ENCODE results near the gene UBASH3B. TPM values are rescaled to one million over a fixed set of nuclear protein-coding genes. Genes with fewer than 3 reads are reported as not detected.

The UBASH3B gene
- total RNA-seq, 2 experiments from 2014 or later: 54.7 to 73.0 TPM

DNA sequence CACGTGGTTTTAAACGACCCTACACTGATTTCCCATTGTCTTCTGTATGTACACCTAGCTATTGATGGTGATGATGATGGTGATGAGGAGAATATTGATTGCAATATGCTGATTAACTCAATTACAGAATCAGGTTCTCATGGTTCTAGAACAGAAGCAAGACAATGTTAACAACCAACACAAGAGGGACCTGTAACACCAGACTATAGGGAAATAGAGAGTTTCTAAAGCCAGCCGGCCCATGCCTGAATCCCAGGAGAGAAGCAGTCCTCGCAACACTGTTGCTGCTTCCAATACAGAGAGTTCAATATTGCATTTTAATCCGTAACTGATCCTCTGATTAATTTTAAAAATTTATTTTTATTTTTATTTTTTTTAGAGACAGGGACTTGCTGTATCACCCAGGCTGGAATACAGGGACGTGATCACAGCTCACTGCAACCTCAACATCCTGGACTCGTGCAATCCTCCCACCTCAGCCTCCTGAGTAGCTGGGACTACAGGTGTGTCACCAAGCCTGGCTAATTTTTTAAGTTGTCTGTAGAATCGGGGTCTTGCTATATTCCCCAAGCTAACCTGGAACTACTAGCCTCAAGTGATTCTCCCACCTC is 22.2 kb upstream of the UBASH3B start:
- DNase-seq (ENCODE audit: low spot score): peak; percentile 79

DNA sequence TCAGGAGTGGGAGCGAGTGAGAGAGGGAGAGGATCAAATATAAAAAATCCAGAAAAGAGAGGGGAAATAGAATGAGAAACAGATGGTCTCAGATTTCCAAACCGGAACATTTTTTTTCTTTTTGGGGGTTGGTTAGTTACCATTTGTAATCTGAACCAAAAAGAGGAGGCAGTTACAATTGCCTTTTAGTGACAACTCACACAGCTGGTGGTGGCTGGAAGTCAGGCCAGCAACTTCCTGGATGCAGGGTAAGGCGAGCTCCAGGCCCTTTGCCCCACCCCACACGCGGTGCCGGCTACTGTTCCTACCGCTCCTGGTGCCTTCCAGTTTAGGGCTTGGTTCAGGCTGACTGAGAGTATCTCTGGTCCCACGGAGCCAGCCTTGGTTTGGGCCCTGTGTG is 21.0 kb upstream of the UBASH3B start:
- TF ChIP-seq, protein P1, sequence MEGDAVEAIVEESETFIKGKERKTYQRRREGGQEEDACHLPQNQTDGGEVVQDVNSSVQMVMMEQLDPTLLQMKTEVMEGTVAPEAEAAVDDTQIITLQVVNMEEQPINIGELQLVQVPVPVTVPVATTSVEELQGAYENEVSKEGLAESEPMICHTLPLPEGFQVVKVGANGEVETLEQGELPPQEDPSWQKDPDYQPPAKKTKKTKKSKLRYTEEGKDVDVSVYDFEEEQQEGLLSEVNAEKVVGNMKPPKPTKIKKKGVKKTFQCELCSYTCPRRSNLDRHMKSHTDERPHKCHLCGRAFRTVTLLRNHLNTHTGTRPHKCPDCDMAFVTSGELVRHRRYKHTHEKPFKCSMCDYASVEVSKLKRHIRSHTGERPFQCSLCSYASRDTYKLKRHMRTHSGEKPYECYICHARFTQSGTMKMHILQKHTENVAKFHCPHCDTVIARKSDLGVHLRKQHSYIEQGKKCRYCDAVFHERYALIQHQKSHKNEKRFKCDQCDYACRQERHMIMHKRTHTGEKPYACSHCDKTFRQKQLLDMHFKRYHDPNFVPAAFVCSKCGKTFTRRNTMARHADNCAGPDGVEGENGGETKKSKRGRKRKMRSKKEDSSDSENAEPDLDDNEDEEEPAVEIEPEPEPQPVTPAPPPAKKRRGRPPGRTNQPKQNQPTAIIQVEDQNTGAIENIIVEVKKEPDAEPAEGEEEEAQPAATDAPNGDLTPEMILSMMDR (conservative IDR thresholded peaks at IDR 0.05; ENCODE audit: low read length): no peak
- no peak for TF ChIP-seq EZH2phosphoT487 (IDR thresholded peaks at IDR 0.05; ENCODE audit: borderline replicate concordance, low read depth, low read length)
- BruUV-seq (replicated peaks): no TSS peak
- H3K9me3 ChIP-seq (ENCODE audit: low read length): no peaks in the 10 kb centered on the region
- DNase-seq (ENCODE audit: low spot score): peak; percentile 43
- no peak overlapping the region for H3K4me3 ChIP-seq (ENCODE audit: low read depth, low read length, poor library complexity, severe bottlenecking)
- ChIA-PET POLR2A (interaction anchor here (0.8 to 5.0 kb wide), 4 partner anchors 22 to 137 kb away, joined by 3 to 29 read pairs (median 5); no protein-coding TSS in a partner anchor), CTCF (ENCODE audit: unreplicated experiment) (interaction anchor here (0.5 to 3.9 kb wide), 4 partner anchors 36 to 428 kb away, joined by 3 to 32 read pairs (median 4); partner anchors contain the start of gene HSPA8)
- H3K79me2 ChIP-seq (ENCODE audit: insufficient read depth, low read depth, low read length): no peaks in the 10 kb centered on the region
- H3K27ac ChIP-seq (ENCODE audit: low read depth, low read length, poor library complexity, severe bottlenecking): no peak overlapping the region
- no peaks in the 10 kb centered on the region for H4K20me1 ChIP-seq (ENCODE audit: insufficient read depth, low read length)
- no peaks in the 10 kb centered on the region for H3K36me3 ChIP-seq (ENCODE audit: insufficient read depth, low read length)
- H3K4me1 ChIP-seq (ENCODE audit: insufficient read depth, low read length, poor library complexity, severe bottlenecking): peaks cover 26% of the 10 kb centered on the region
- no peaks in the 10 kb centered on the region for H3K9me2 ChIP-seq (ENCODE audit: insufficient read depth, low read length)
- intact Hi-C loops (cut with micrococcal nuclease; ENCODE audit: unreplicated experiment): loop anchor here (5.0 kb wide), 1 partner anchor 388 kb away; no protein-coding TSS in a partner anchor
- peak overlapping the region; percentile 37; the same call in 1 of the 2 replicates for H2AFZ ChIP-seq (ENCODE audit: low read length)
- H3K4me2 ChIP-seq (ENCODE audit: low read length): no peak overlapping the region

More for the DNA sequence above, 22.2 kb upstream of the UBASH3B start:
- Histone ChIP-seq H3K4me3 (ENCODE audit: low read depth, low read length, poor library complexity, severe bottlenecking) (no peak overlapping the region), H3K79me2 (ENCODE audit: insufficient read depth, low read depth, low read length) (no peaks in the 10 kb centered on the region), H3K4me1 (ENCODE audit: insufficient read depth, low read length, poor library complexity, severe bottlenecking) (peaks cover 29% of the 10 kb centered on the region), H3K36me3 (ENCODE audit: insufficient read depth, low read length) (no peaks in the 10 kb centered on the region), H4K20me1 (ENCODE audit: insufficient read depth, low read length) (no peaks in the 10 kb centered on the region), H3K9me3 (ENCODE audit: low read length) (no peaks in the 10 kb centered on the region), H2AFZ (ENCODE audit: low read length) (0 out of 2 replicates have a peak overlapping the region, but pooled peaks have one; percentile 22), H3K9me2 (ENCODE audit: insufficient read depth, low read length) (no peaks in the 10 kb centered on the region), H3K4me2 (ENCODE audit: low read length) (no peak overlapping the region; the same call in 1 of the 2 replicates), H3K27ac (ENCODE audit: low read depth, low read length, poor library complexity, severe bottlenecking) (no peak overlapping the region)
- intact Hi-C loops (cut with micrococcal nuclease; ENCODE audit: unreplicated experiment): loop anchor here (1.0 to 5.0 kb wide), 4 partner anchors 63 to 389 kb away; no protein-coding TSS in a partner anchor
- TF ChIP-seq, protein P1 (conservative IDR thresholded peaks at IDR 0.05; ENCODE audit: low read length): peak; percentile 94
- no peak for TF ChIP-seq EZH2phosphoT487 (IDR thresholded peaks at IDR 0.05; ENCODE audit: borderline replicate concordance, low read depth, low read length)
- ChIA-PET POLR2A (interaction anchor here (0.7 to 5.0 kb wide), 4 partner anchors 23 to 232 kb away, joined by 3 to 29 read pairs (median 4); no protein-coding TSS in a partner anchor), CTCF (ENCODE audit: unreplicated experiment) (interaction anchor here (0.6 to 3.9 kb wide), 7 partner anchors 14 to 219 kb away, joined by 3 to 32 read pairs (median 3); no protein-coding TSS in a partner anchor)
- BruUV-seq (replicated peaks): no TSS peak

All from OCI-LY7 (cell line).